Loucy (cell line): Measurements from ENCODE around the gene PCBP3.

Experiments used
- EZH2phosphoT487 ChIP-seq: fragments of 200-600 bp; IDR thresholded peaks from 2 replicates; pipeline ENCODE4 v1.6.1; 2018; ENCODE audit warnings: antibody characterized with exemption, mild to moderate bottlenecking, moderate library complexity, borderline replicate concordance
- TF ChIP-seq, protein P1 (sequence below): fragments of 200-600 bp; sonication (generic); conservative IDR thresholded peaks from 2 replicates; pipeline ENCODE4 v1.5.1; 2014; ENCODE audit warnings: mild to moderate bottlenecking, antibody characterized with exemption, low read length

DNA sequence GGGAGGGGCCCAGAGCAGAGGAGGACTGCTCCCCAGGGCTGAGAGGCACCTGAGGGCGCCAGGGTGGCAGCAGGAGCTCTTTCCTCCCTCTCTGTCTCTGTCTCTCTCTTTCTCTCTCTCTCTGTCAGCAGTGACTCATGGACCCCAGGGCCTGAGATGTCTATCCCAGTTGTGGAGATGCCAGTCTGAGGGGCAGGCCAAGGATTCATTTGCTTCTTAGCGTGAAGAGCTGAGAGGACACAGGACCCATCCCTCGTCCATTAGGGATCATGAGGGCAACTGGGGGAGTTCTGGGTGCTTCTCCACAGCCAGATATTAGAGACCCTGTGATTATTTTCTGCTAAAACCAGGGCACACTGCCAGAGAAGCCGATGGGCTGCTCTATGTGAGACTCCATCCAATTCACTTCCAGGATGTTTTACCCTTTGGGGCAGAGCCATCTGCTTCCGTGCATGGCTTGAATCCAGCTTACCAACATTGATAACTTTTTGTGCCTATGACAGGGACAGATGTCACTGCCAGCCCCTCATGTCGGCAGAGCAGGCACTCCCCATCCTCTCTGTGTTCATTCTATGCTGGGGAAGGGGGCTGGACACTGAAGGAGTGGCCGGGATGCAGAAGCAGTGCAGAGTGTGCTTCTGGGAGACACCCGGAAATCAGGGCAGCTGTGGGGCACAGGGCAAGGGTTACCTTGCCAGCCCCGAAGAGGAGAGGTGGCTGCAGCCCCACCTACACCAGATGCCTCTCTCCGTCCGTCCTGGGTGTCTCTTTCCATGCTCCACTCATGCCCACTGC is 4.1 kb upstream of the PCBP3 start:
- TF ChIP-seq, protein P1, sequence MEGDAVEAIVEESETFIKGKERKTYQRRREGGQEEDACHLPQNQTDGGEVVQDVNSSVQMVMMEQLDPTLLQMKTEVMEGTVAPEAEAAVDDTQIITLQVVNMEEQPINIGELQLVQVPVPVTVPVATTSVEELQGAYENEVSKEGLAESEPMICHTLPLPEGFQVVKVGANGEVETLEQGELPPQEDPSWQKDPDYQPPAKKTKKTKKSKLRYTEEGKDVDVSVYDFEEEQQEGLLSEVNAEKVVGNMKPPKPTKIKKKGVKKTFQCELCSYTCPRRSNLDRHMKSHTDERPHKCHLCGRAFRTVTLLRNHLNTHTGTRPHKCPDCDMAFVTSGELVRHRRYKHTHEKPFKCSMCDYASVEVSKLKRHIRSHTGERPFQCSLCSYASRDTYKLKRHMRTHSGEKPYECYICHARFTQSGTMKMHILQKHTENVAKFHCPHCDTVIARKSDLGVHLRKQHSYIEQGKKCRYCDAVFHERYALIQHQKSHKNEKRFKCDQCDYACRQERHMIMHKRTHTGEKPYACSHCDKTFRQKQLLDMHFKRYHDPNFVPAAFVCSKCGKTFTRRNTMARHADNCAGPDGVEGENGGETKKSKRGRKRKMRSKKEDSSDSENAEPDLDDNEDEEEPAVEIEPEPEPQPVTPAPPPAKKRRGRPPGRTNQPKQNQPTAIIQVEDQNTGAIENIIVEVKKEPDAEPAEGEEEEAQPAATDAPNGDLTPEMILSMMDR, result no peak
- no peak for TF ChIP-seq EZH2phosphoT487
